ENCODE data around the gene C22orf15.

The C22orf15 gene

DNA sequence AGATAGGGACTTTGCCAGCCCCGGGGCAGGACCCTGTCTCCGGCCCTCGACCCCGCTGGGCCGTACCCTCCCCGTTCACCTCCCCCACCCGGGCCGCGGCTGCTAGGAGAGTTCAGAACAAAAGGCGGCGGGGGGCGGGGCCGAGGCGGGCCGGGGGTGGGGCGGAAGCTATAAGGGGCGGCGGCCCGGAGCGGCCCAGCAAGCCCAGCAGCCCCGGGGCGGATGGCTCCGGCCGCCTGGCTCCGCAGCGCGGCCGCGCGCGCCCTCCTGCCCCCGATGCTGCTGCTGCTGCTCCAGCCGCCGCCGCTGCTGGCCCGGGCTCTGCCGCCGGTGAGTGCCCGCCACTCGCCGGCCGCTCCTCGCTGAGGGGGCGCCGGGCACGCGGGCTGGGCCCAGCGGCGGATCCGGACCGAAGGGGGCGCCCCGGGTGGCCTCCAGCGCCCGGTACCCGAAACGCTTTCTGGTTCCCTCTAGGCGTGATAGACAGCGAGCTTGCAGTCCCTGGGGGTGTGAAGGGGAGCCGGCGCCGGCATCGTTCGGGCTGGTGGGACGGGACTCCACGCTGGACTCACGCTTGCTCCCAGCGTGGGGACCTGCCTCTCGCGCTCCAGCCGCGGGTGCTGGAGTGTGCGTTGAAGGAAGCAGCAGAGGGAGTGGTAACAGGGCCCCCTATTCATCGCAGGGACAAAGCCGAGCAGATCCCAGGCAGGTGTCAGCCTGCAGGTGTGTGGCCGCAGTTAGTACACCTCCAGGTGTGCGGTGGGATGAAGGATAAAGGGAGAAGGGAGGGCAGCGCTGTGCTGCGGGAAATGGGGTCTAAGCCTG, 10.1 kb downstream of the C22orf15 start, which contains the start of gene MMP11:
Gene MMP11 (plus strand): TSS at position 201 of the 825 bp plus-strand sequence. CDS start 22 bp downstream, at position 223.
- peak in 1 of 2 donors; percentile 49 for DNase-seq (ENCODE audit: low read depth in 2 of 2)

DNA sequence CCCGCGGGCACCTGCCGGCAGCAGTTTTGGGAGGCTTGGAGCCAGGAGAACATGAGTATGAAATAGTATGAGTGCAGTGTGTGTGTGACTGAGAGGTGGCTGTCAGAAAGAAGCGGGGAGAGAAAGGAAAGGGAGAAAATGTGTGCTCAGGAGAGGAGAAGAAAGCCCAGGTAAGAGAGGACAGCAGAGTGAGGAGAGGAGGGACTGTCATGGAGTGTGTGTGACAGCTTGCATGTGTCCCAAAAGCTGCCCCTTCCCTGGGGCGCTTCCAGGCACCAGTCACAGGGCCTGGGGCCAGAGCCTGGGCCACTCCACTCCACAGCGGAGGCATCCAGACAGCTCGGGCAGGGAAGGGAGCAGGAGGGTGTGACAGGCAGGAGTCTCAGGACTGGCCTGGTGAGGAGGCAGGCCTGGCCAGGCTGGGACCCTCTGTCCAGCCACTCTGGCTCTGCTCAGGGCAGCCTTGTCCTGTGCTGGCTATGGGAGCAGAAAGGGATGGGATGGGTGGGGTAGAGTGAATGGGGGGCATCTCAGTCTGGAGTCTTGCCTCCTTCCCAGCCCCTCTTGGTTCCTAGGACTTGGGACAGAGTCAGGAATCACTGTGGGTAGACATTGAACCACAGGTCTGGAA, 10.8 kb downstream of the C22orf15 start:
- no peak for DNase-seq (ENCODE audit: low read depth in 2 of 2)

DNA sequence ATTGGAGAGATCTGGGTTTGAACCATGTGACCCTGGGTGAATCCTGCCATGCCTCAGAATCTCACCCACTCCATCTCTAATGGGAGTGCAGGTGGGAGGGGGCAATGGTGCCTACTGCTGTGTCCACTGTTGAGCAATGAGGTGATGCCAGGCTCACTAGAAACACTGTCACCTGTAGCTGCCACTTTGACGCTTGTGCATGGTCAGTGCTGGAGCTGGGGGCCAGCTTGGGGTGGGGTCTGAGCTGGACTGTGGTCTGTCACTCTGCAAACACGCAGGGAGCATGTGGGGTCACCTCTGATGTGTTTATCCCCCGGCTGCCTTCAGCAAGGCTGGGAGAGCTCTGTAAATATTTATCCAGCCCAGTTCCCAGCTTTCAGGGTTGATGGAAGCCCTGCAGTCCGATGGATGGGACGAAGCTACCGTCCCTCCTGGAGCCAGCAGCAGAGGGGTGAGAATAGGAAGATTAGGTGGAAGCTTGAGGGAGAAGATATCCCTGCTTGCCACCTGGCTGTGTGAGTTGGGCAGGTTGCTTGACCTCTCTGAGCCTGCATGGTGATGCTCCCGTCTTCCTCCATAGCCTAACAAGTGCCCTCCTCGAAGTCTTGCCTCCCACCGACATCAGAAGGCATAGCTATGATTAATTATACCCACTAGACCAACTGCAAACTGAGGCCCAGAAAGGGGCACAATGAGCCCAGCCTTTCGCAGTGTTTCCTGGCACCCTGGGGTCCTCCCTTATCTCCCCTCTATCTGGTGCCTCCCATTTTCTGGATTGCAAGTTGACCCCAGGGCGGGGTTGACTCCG, 11.5 kb downstream of the C22orf15 start:
- no peak for DNase-seq (ENCODE audit: low read depth in 2 of 2)

DNA sequence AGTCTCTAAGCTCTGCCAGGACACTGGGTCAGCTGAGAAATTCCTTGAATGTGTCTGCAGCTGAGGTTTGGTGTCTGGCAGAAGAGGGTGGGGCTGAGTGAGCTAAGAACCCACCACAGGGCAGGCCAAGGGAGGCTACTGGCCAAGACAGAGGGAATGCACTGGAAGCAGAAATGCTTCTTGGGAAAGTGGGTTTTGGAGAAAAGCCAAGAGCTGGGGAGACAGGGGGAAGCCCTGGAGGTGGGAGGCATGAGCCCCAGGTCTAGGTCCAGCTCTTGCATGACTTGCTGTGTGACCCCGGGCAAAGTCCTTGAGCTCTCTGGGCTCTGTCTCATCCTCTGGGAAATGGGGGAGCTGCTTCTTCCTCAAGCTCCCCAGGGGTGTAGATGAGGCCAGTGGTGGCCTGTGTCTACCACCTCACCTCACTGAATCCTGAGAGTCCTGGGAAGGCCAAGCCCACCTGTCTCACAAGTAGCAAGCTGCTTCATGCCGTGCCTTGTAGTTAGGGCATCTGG, 12.2 kb downstream of the C22orf15 start:
- no peak for DNase-seq (ENCODE audit: low read depth in 2 of 2)

DNA sequence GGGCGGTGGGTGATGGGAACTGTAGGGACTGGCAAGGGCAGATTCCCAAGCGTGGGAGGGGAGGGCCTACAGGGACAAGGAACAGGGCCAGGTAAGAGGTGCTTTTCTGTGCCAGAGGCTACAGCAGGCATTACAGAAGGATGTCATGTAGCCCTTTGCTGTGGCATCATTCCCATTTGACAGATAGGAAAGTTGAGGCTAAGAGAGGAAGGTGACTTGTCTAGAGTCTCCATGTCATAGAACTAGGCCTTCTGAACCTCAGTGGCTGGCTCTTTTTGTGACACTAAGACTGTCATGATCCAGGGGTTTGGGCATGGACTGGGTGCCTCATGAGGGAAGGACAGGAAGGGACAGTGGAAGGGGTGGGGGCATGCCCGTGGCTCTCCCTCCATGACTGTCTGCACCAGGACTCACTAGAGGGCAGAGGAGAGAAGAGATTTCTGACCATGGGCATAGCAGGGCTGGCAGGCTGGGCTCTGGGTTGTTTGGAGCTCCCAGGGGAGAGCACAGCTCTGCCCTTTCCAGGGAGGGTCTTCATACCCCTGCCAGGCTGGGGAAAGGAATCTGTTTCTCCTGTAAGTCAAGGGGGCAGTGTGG, 13.1 kb downstream of the C22orf15 start:
- no peak for DNase-seq (ENCODE audit: low read depth in 2 of 2)

DNA sequence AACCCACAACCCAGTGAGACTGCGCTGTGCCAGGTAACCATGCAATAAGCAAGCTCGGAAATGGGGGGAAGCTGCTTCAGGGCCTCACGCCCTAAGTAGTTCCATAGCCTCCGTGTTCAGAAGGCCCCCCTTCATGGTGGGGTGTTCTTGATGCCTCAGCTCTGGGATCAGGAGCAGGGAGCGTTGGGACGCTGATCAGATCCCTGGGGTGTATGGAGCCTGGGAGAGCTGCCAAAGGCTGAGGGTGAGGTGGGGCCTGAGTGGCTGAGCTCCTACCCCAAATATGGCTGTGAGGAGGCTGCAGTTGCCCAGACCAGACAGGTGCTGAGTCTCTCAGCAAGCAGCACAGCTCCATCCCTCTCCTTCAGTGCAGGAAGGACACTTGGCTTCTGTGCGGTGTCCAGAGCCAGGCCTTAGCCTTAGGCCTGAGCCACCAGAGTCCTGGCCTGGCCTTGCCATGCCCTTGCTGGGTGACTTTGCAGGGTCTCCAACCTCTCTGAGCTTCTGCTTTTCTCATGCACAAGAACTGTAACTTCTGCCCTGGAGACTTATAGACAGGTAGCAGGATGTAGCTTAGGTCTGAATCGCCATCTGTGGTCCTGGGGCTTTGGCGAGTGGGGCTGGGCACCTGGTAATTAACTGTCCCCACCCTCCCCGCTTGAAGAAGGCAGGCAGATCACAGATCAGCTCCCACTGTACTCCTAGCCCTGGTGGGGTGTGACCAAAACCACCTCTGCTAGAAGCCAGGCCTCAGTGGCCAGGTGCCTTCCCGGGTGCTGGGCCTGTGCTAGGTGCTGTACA, 15.2 kb downstream of the C22orf15 start:
- DNase-seq (ENCODE audit: low read depth in 2 of 2) = no peak

DNA sequence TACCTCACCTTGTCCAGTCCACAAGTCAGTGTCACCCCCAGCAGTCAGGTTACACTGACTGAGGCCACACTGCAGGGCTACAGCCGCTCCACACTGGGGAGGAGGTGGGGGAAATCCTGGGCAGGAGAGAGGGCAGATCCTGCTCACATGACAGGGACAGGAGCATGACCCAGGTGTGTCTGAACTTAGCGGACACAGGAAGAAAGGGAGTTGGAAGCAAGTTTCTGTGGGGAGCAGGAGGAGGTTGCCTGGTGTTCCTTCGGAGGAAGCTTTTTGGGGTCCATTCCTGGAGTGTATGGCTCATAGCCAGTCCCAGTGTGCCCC, 15.7 kb downstream of the C22orf15 start:
- no peak for DNase-seq (ENCODE audit: low read depth in 2 of 2)

DNA sequence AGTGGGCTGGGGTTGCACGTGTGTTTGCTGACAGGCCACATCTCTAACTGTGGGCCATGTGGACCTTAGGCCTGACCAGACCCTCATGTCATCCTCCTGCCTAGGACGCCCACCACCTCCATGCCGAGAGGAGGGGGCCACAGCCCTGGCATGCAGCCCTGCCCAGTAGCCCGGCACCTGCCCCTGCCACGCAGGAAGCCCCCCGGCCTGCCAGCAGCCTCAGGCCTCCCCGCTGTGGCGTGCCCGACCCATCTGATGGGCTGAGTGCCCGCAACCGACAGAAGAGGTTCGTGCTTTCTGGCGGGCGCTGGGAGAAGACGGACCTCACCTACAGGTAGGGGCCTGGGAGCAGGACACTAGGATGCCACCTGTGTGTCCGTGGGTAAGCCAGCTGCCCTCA, 16.3 kb downstream of the C22orf15 start:
- DNase-seq (ENCODE audit: low read depth in 2 of 2) = no peak

DNA sequence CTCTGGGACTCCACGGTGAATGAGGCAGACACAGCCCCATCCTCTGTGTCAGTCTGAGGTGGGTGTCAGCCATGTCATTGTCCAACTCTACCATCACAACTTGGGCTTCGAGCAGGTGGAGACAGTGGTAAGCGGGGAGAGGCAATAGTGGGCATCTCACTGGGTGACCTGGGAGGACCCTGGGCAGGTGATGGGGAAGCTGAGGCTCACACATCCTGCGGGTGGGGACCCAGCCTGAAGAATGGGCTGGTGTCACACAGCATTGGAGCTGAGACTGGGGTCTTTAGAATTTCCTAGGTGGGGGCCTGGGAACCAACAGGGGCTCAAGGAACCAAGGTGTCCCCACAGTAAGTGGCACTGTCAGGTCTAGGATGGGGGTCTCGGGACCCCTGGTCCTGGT, 16.9 kb downstream of the C22orf15 start:
- DNase-seq (ENCODE audit: low read depth in 2 of 2) = no peak

DNA sequence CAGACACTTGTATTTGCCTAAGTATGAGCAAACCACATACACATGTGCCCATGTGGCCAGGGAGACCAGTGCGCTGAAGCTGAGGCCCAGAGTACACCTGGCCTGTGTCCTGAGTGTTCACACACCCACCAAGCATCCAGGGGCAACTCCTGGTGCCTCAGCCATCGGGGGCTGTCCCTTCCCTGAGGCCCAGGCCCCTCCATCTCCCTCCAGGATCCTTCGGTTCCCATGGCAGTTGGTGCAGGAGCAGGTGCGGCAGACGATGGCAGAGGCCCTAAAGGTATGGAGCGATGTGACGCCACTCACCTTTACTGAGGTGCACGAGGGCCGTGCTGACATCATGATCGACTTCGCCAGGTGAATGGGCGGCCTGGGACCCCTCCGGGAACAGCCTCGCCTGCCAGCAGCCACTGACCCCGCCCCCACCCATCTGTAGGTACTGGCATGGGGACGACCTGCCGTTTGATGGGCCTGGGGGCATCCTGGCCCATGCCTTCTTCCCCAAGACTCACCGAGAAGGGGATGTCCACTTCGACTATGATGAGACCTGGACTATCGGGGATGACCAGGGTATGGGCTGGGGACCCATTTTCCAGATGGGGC, 17.5 kb downstream of the C22orf15 start:
- DNase-seq (ENCODE audit: low read depth in 2 of 2) = no peak

DNA sequence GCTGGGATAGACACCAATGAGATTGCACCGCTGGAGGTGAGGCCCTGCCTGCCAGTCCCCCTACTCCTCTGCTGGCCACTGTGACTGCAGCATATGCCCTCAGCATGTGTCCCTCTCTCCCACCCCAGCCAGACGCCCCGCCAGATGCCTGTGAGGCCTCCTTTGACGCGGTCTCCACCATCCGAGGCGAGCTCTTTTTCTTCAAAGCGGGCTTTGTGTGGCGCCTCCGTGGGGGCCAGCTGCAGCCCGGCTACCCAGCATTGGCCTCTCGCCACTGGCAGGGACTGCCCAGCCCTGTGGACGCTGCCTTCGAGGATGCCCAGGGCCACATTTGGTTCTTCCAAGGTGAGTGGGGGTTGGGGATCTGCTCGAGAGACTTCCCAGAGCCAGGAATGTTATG, 18.3 kb downstream of the C22orf15 start:
- DNase-seq (ENCODE audit: low read depth in 2 of 2) = no peak

DNA sequence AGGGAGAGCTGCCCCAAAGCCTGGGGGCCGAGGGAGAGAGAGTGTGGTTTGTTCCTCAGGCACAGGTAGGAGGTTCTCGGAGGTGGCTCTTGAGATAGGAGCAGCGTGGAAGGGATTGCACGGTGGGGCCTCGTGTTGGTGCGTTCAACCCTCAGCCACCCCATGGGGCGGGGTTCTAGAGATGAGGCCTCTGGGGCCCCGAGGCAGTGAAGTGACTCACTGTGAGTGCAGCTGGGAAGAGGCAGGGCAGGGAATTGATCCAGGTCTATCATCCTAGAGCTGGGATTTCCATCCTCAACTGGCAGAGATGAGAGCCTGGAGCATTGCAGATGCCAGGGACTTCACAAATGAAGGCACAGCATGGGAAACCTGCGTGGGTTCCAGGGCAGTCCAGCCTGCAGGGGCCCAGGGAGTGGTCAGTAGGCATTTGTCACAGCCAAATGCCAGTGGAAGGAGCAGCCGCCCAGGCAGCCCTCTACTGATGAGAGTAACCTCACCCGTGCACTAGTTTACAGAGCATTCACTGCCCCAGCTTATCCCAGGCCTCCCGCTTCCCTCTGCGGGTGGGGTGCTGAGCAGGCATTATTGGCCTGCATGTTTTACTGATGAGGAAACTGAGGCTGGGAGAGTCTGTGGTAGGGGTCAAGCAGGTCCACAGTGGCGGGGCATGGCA, 18.9 kb downstream of the C22orf15 start:
- DNase-seq (ENCODE audit: low read depth in 2 of 2) = no peak

DNA sequence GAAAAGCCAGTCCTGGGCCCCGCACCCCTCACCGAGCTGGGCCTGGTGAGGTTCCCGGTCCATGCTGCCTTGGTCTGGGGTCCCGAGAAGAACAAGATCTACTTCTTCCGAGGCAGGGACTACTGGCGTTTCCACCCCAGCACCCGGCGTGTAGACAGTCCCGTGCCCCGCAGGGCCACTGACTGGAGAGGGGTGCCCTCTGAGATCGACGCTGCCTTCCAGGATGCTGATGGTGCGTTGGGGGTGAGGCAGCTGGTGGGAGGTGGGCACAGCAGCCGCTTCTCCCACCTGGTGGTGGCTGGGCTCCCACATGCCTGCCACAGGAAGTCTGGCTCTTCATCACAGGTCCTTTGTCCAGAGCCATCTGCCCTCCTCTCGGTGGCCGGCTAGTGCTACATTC, 19.5 kb downstream of the C22orf15 start:
- DNase-seq (ENCODE audit: low read depth in 2 of 2) = no peak

DNA sequence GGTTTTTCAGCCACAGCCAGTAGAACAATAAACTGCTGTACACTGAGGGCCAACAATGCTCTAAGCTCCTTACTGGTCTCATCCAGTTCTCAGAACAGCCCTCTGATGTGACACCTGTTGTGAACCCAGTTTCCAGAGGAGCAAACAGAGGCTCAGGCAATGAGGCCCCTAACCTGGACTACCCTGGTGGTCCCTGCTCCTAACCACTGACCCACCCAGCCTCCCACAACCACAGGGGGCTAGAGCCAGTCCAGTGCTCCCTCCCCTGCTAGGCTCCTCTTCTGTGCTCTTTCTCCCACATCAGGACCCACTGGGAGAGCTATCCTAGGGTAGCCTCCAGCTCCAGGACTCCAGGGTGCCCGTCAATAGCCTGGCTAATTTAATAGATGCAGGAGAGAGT, 19.9 kb downstream of the C22orf15 start:
- no peak for DNase-seq (ENCODE audit: low read depth in 2 of 2)

DNA sequence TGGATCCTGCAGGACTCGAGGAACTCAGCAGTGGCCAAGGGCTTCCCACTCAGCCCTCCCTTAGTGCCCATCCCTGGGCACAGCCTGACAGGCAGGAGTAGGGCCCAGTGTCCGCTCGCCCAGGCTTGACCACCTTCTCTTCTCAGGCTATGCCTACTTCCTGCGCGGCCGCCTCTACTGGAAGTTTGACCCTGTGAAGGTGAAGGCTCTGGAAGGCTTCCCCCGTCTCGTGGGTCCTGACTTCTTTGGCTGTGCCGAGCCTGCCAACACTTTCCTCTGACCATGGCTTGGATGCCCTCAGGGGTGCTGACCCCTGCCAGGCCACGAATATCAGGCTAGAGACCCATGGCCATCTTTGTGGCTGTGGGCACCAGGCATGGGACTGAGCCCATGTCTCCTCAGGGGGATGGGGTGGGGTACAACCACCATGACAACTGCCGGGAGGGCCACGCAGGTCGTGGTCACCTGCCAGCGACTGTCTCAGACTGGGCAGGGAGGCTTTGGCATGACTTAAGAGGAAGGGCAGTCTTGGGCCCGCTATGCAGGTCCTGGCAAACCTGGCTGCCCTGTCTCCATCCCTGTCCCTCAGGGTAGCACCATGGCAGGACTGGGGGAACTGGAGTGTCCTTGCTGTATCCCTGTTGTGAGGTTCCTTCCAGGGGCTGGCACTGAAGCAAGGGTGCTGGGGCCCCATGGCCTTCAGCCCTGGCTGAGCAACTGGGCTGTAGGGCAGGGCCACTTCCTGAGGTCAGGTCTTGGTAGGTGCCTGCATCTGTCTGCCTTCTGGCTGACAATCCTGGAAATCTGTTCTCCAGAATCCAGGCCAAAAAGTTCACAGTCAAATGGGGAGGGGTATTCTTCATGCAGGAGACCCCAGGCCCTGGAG, 20.7 kb downstream of the C22orf15 start:
- DNase-seq (ENCODE audit: low read depth in 2 of 2) = no peak

DNA sequence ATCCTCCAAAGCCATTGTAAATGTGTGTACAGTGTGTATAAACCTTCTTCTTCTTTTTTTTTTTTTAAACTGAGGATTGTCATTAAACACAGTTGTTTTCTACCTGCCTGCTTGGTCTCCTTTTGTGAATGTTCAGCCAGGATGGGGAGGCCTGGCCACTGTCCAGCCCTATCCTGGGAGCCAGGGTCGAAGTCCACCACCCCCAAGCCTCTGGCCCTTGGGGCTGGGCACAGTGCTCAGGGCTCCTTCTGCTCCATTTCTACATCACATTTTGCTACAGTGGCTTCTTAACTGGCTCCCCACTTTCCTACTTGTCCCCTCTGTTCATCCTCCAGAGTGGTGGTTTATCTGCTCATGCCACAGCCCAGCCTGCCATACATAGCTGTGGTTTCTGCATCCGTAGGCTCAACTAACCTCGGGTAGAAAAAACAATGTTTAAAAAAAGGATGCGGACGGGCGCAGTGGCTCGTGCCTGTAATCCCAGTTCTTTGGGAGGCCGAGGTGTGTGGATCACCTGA, 21.5 kb downstream of the C22orf15 start:
- no peak for DNase-seq (ENCODE audit: low read depth in 2 of 2)

DNA sequence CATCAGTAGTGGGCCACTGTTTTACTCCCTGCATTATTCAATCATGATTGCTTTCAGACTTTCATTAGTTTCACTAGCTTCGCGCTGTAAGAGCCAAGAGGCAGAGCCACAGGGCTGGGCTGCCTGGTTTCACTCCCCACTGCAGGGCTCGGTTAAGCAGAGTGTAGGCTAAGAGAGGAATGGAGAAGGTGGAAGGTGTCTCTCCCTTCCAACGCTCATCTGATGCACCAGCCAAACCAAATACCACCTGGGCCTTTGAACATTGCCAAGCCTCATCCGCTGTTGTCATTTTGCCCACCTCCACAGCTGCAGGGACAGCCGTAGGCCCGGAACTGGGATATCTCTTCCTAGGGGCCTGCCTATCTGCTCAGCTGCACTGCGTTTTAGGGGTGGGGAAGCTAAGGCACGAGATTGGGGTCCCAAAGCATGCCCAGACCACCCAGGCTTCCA, 23.5 kb downstream of the C22orf15 start:
- no peak for DNase-seq (ENCODE audit: low read depth in 2 of 2)

DNA sequence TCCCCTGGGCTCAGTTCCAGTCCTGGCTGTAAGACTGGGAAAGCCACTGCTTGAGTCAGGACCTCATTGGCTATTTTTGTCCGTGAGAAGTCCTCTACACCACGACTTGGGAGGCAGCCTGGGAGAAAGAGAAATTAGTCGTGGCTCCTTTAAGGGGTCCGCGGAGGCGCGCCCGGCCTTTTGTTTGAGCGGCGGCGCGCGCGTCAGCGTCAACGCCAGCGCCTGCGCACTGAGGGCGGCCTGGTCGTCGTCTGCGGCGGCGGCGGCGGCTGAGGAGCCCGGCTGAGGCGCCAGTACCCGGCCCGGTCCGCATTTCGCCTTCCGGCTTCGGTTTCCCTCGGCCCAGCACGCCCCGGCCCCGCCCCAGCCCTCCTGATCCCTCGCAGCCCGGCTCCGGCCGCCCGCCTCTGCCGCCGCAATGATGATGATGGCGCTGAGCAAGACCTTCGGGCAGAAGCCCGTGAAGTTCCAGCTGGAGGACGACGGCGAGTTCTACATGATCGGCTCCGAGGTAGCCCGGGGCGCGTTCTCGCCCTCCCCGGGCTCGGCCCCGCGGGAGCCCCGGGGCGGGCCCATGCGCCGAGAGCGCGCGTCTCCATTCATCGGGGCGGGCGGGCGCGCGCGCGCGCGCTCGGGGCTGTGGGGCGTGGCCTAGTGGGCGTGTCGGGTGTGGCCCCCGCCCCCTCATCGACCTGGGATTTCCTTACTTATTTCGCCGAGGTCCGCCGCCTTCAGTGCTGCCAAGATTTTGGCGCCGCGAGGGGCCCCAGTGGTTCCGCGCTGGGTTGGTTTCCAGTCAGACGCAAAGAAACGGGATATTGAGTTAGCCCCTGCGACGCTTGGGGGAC, 24.2 kb downstream of the C22orf15 start, which contains the start of gene SMARCB1:
Gene SMARCB1 (plus strand): TSS at position 215 of the 848 bp plus-strand sequence. CDS start 204 bp downstream, at position 419.
- peak; percentile 72 to 82 for DNase-seq (ENCODE audit: low read depth in 2 of 2)
